ENCODE results near the gene ALG6. TPM values are rescaled to one million over a fixed set of nuclear protein-coding genes. Genes with fewer than 3 reads are reported as not detected.

ALG6 gene
- total RNA-seq, 1 donor, result 13.0 TPM

DNA sequence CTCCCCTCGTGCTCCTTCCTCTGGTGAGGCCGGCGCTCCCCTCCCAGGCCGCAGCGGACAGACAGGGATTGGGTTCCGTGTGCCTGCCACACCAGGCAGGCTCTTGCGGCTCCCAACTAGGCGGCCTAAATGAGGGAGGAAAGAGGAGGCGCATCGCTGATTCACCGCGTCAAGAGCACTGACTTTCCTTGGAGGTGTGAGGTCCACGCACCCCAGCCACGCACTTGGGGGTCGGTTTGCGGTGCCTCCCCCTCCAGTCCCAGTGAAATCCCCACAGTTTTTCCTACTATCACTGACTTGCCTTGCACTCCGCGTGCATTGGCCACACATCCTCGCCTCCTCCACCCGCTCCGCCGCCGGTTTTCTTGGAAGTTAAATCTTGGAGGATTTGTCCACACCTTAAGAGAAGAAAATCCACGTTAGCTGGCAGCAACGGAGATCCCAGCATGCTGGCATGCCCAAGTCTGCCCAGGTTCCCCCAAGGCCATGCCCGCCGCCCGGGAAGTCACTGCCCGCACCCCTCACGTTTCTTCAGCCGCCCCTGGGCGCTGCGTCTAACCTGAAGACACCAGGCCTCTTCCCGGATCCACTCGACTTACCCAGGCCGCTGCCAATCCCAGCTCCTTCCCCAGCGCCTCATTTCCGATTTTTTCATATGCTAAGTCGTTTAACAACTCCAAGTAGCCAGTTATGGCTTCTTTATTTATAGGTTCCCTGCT lies 46.2 kb upstream of the ALG6 start:
- H3K4me3 ChIP-seq (ENCODE audit: low read depth, low read length), result no peak overlapping the region
- TF ChIP-seq, protein P1, sequence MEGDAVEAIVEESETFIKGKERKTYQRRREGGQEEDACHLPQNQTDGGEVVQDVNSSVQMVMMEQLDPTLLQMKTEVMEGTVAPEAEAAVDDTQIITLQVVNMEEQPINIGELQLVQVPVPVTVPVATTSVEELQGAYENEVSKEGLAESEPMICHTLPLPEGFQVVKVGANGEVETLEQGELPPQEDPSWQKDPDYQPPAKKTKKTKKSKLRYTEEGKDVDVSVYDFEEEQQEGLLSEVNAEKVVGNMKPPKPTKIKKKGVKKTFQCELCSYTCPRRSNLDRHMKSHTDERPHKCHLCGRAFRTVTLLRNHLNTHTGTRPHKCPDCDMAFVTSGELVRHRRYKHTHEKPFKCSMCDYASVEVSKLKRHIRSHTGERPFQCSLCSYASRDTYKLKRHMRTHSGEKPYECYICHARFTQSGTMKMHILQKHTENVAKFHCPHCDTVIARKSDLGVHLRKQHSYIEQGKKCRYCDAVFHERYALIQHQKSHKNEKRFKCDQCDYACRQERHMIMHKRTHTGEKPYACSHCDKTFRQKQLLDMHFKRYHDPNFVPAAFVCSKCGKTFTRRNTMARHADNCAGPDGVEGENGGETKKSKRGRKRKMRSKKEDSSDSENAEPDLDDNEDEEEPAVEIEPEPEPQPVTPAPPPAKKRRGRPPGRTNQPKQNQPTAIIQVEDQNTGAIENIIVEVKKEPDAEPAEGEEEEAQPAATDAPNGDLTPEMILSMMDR (IDR thresholded peaks at IDR 0.05; ENCODE audit: insufficient read depth, low read depth, low read length), result no peak
- no peak for DNase-seq (ENCODE audit: low read depth)

DNA sequence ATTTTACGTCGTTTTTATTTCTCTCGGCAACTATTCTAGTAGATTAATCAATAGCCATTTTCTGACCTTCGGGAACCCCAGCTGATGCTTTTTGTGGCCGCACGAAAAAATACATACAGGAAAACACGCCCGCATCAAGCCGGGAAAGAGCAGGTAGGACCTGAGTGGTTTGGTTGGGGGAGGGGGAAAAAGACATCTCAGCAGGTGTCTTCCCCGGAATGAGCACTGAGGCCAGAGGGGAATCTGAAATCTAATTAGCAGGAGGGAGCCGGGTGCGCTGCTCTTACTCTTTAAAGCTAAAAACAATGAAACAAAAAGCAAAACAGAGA lies 45.7 kb upstream of the ALG6 start:
- TF ChIP-seq, protein P1 (IDR thresholded peaks at IDR 0.05; ENCODE audit: insufficient read depth, low read depth, low read length), result no peak
- H3K4me3 ChIP-seq (ENCODE audit: low read depth, low read length), result peak overlapping the region; percentile 58
- DNase-seq (ENCODE audit: low read depth), result no peak

DNA sequence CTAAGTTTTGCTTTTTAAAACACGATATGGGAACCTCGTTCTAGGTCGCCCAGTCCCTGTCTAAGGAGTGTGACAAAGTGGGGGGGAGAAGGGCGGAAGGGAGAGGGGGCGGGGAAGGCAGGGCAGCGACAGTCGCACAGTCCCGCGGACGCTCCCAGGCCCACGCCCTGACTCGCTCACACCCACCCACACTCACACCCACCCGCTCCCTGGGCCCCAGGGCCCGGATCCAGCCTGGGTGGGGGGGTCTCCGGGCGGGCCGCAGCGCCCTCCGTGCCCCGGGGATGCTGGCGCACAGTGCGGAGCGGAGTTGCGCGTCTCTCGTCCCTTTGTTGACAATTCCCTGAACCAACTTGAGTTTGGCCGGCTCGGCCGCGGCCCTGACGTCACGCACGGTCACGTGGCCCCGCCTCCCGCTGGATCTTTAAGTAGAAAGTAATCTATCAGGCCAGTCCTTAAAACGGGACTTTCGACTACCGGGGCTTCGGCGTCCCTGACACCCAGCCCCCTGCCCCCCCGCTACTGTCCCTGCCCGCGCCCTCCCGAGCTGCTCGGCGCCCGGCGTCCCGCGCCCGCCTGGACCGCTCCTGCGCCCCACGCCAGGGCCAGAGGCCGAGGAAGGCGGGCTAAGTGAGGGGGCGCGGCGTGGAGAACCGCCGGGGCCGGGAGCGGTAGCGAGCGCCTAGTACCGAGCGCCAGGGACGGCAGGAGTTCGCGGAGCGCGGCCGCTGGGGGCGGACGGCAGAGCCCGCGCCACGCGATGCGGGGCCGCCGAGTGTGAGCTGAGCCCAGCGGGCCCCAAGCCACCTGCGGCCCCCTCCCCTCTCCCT lies 45.1 kb upstream of the ALG6 start, which contains the start of gene FOXD3:
TSS of gene FOXD3 (plus strand) at position 454 of the 830 bp plus-strand sequence. CDS start 492 bp downstream, outside the sequence.
- peak; percentile 49 for DNase-seq (ENCODE audit: low read depth)
- peak within 1 kb of the TSS; percentile 58 for H3K4me3 ChIP-seq (ENCODE audit: low read depth, low read length)
- TF ChIP-seq, protein P1 (IDR thresholded peaks at IDR 0.05; ENCODE audit: insufficient read depth, low read depth, low read length), result no peak

DNA sequence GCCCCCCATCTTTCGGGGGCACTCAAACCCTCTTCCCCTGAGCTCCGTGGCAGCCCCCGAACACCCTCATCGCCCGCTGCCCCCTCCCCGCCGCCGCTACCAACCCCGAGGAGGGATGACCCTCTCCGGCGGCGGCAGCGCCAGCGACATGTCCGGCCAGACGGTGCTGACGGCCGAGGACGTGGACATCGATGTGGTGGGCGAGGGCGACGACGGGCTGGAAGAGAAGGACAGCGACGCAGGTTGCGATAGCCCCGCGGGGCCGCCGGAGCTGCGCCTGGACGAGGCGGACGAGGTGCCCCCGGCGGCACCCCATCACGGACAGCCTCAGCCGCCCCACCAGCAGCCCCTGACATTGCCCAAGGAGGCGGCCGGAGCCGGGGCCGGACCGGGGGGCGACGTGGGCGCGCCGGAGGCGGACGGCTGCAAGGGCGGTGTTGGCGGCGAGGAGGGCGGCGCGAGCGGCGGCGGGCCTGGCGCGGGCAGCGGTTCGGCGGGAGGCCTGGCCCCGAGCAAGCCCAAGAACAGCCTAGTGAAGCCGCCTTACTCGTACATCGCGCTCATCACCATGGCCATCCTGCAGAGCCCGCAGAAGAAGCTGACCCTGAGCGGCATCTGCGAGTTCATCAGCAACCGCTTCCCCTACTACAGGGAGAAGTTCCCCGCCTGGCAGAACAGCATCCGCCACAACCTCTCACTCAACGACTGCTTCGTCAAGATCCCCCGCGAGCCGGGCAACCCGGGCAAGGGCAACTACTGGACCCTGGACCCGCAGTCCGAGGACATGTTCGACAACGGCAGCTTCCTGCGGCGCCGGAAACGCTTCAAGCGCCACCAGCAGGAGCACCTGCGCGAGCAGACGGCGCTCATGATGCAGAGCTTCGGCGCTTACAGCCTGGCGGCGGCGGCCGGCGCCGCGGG lies 44.2 kb upstream of the ALG6 start:
- peak overlapping the region; percentile 18 for H3K4me3 ChIP-seq (ENCODE audit: low read depth, low read length)
- no peak for DNase-seq (ENCODE audit: low read depth)
- TF ChIP-seq, protein P1 (IDR thresholded peaks at IDR 0.05; ENCODE audit: insufficient read depth, low read depth, low read length), result no peak

DNA sequence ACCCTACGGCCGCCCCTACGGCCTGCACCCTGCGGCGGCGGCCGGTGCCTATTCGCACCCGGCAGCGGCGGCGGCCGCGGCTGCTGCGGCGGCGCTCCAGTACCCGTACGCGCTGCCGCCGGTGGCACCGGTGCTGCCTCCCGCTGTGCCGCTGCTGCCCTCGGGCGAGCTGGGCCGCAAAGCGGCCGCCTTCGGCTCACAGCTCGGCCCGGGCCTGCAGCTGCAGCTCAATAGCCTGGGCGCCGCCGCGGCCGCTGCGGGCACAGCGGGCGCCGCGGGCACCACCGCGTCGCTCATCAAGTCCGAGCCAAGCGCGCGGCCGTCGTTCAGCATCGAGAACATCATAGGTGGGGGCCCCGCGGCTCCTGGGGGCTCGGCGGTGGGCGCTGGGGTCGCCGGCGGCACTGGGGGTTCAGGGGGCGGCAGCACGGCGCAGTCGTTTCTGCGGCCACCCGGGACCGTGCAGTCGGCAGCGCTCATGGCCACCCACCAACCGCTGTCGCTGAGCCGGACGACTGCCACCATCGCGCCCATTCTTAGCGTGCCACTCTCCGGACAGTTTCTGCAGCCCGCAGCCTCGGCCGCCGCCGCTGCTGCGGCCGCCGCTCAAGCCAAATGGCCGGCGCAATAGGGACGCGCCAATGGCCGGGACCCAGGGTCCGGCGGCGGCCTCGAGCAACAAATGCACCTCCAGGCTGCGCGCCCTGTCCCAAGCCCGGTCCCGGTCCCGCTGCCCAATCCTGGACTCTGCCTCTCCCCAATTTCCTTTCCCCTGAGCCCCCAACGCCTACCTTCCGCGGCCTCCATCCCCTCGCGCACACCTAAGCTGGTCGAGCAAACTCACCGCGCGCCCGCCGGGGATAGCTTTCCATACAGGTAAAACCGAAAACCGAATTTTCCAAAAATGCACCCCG lies 43.3 kb upstream of the ALG6 start:
- no peak overlapping the region for H3K4me3 ChIP-seq (ENCODE audit: low read depth, low read length)
- TF ChIP-seq, protein P1 (IDR thresholded peaks at IDR 0.05; ENCODE audit: insufficient read depth, low read depth, low read length), result no peak
- DNase-seq (ENCODE audit: low read depth), result no peak

DNA sequence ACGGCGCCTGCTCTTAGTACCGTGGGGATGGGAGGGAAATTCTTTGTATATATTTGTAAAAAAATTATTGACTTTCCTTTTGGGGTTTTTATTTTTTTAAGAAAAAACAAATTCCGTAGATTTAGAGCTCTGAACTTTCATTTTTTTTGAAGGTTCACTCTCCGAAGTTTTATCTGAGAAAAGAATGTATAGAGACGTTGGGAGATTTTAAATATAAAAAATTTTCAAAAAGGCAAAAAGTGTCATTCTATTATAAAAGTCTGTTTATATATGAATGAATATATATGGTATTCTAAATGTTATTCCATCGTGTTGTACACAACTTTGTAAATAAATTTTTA lies 42.7 kb upstream of the ALG6 start:
- H3K4me3 ChIP-seq (ENCODE audit: low read depth, low read length), result no peak overlapping the region
- TF ChIP-seq, protein P1 (IDR thresholded peaks at IDR 0.05; ENCODE audit: insufficient read depth, low read depth, low read length), result no peak
- no peak for DNase-seq (ENCODE audit: low read depth)

Measured in fibroblast of villous mesenchyme (primary cell).